SU-DHL-6 (cell line): ENCODE data around the gene REN.

Experiments used
- H2AFZ ChIP-seq: fragments of 200-600 bp; sonication (generic); 2 replicates; pipeline ENCODE4 v1.6.1; 2014; ENCODE audit warnings: low read depth, mild to moderate bottlenecking, moderate library complexity, mixed read lengths, antibody characterized with exemption, low read length; ENCODE audit not compliant: severe bottlenecking
- H3F3A ChIP-seq: fragments of 200-600 bp; shearing (Covaris generic); 2 replicates; pipeline ENCODE4 v1.6.0; 2016; ENCODE audit warnings: antibody characterized with exemption, mild to moderate bottlenecking; ENCODE audit not compliant: insufficient read depth
- H3K27ac ChIP-seq: fragments of 200-600 bp; sonication (generic); 2 replicates; pipeline ENCODE4 v1.5.1; 2016; ENCODE audit warnings: low read depth, mild to moderate bottlenecking, low read length, moderate library complexity, mixed read lengths
- H3K27me3 ChIP-seq: fragments of 200-600 bp; sonication (generic), shearing (Covaris generic); 2 replicates; pipeline ENCODE4 v1.6.0; 2014; ENCODE audit warnings: mild to moderate bottlenecking, low read length
- H3K36me3 ChIP-seq: fragments of 200-600 bp; sonication (generic); 2 replicates; pipeline ENCODE4 v1.6.1; 2014; ENCODE audit warnings: mild to moderate bottlenecking, low read length, mixed read lengths
- H3K4me2 ChIP-seq: fragments of 300-600, 200-600 bp; shearing (Covaris generic), sonication (generic); 2 replicates; pipeline ENCODE4 v1.6.0; 2014; ENCODE audit warnings: low read length, low read depth, mild to moderate bottlenecking; ENCODE audit not compliant: poor library complexity, severe bottlenecking
- H3K4me3 ChIP-seq: fragments of 200-600 bp; sonication (generic); 2 replicates; pipeline ENCODE4 v1.5.1; 2014; ENCODE audit warnings: antibody characterized with exemption, low read length, mild to moderate bottlenecking, mixed read lengths; ENCODE audit not compliant: insufficient read depth, poor library complexity, severe bottlenecking
- H3K79me2 ChIP-seq: fragments of 200-600 bp; sonication (generic); 2 replicates; pipeline ENCODE4 v1.6.1; 2014; ENCODE audit warnings: mild to moderate bottlenecking, low read length, moderate library complexity; ENCODE audit not compliant: insufficient read depth
- H3K9ac ChIP-seq: fragments of 200-600 bp; sonication (generic); 2 replicates; pipeline ENCODE4 v1.7.0; 2014; ENCODE audit warnings: mild to moderate bottlenecking, low read length
- H3K9me2 ChIP-seq: fragments of 200-600 bp; sonication (generic); replicated peaks from 2 replicates; pipeline ENCODE4 v1.6.1; 2014; ENCODE audit warnings: low read length; ENCODE audit not compliant: insufficient read depth
- H3K9me3 ChIP-seq: fragments of 200-600 bp; sonication (generic); 2 replicates; pipeline ENCODE4 v1.6.1; 2014; ENCODE audit warnings: low read length, mixed read lengths; ENCODE audit not compliant: insufficient read depth
- H4K20me1 ChIP-seq: fragments of 200-600 bp; sonication (generic); 2 replicates; pipeline ENCODE4 v1.6.1; 2014; ENCODE audit warnings: low read depth, mild to moderate bottlenecking, antibody characterized with exemption, low read length, moderate library complexity, mixed read lengths
- CTCF ChIP-seq: fragments of 200-600 bp; sonication (generic); IDR thresholded peaks from one replicate; pipeline ENCODE4 v1.5.1; 2017; ENCODE audit warnings: antibody characterized with exemption, mild to moderate bottlenecking, low read length, moderate library complexity; ENCODE audit not compliant: insufficient read depth, poor library complexity, severe bottlenecking
- EZH2phosphoT487 ChIP-seq: fragments of 200-600 bp; sonication (generic), shearing (Covaris generic); conservative IDR thresholded peaks from 2 replicates; pipeline ENCODE4 v1.6.1; 2018; ENCODE audit warnings: mild to moderate bottlenecking, antibody characterized with exemption, low read length, moderate library complexity, mixed read lengths

REN gene

GRCh38 chr1:204194080-204194479, 27.9 kb upstream of the REN start:
- Histone ChIP-seq H3K9ac (no peak overlapping the region), H4K20me1 (no peaks in the 10 kb centered on the region), H3K9me2 (no peaks in the 10 kb centered on the region), H3K27ac (no peak overlapping the region), H3F3A (no peaks in the 10 kb centered on the region), H3K9me3 (no peaks in the 10 kb centered on the region), H3K4me3 (no peak overlapping the region), H3K4me2 (no peak overlapping the region), H3K36me3 (no peaks in the 10 kb centered on the region), H2AFZ (no peak overlapping the region), H3K27me3 (no peaks in the 10 kb centered on the region), H3K79me2 (no peaks in the 10 kb centered on the region)
- TF ChIP-seq EZH2phosphoT487, result no peak
- TF ChIP-seq CTCF, result no peak

GRCh38 chr1:204192589-204193352, 26.6 kb upstream of the REN start:
- H3K79me2 ChIP-seq, result no peaks in the 10 kb centered on the region
- no peak overlapping the region for H2AFZ ChIP-seq
- no peaks in the 10 kb centered on the region for H3F3A ChIP-seq
- H3K9me3 ChIP-seq, result no peaks in the 10 kb centered on the region
- H3K36me3 ChIP-seq, result no peaks in the 10 kb centered on the region
- H3K4me3 ChIP-seq, result no peak overlapping the region
- no peak overlapping the region for H3K9ac ChIP-seq
- no peak overlapping the region for H3K27ac ChIP-seq
- no peaks in the 10 kb centered on the region for H4K20me1 ChIP-seq
- no peaks in the 10 kb centered on the region for H3K27me3 ChIP-seq
- H3K9me2 ChIP-seq, result no peaks in the 10 kb centered on the region
- no peak overlapping the region for H3K4me2 ChIP-seq
- TF ChIP-seq EZH2phosphoT487 (no peak), CTCF (no peak)

GRCh38 chr1:204192046-204192445, 25.9 kb upstream of the REN start:
- H3K4me2 ChIP-seq, result no peak overlapping the region

More at GRCh38 chr1:204192046-204192445, 25.9 kb upstream of the REN start:
- H3K9me2 ChIP-seq, result no peaks in the 10 kb centered on the region
- TF ChIP-seq EZH2phosphoT487 (no peak), CTCF (no peak)
- no peak overlapping the region for H3K9ac ChIP-seq
- no peaks in the 10 kb centered on the region for H3K79me2 ChIP-seq
- no peak overlapping the region for H2AFZ ChIP-seq
- no peaks in the 10 kb centered on the region for H3F3A ChIP-seq
- no peaks in the 10 kb centered on the region for H3K36me3 ChIP-seq
- H3K4me3 ChIP-seq, result no peak overlapping the region
- no peaks in the 10 kb centered on the region for H3K27me3 ChIP-seq
- H4K20me1 ChIP-seq, result no peaks in the 10 kb centered on the region
- no peaks in the 10 kb centered on the region for H3K9me3 ChIP-seq
- H3K27ac ChIP-seq, result no peak overlapping the region
